RCC 7860 (cell line): ENCODE data around the gene TRIP10.
A peak's percentile ranks its signal among the peaks of the same experiment; 100 is the strongest.
"Not testable (repeated sequence)": the region's sequence is repeated elsewhere in the genome, so short reads cannot be mapped to it uniquely, and the experiment has no call there.

Experiments
- DNase-seq: peaks from one replicate; pipeline ENCODE4 v3.0.0-alpha.2; 2015; ENCODE audit warnings: low spot score
- FAIRE-seq: peaks from 2 replicates; lab custom pipeline; 2012; peaks lifted over from hg19 to GRCh38; lab: Jason Lieb, UNC

The TRIP10 gene, protein sequence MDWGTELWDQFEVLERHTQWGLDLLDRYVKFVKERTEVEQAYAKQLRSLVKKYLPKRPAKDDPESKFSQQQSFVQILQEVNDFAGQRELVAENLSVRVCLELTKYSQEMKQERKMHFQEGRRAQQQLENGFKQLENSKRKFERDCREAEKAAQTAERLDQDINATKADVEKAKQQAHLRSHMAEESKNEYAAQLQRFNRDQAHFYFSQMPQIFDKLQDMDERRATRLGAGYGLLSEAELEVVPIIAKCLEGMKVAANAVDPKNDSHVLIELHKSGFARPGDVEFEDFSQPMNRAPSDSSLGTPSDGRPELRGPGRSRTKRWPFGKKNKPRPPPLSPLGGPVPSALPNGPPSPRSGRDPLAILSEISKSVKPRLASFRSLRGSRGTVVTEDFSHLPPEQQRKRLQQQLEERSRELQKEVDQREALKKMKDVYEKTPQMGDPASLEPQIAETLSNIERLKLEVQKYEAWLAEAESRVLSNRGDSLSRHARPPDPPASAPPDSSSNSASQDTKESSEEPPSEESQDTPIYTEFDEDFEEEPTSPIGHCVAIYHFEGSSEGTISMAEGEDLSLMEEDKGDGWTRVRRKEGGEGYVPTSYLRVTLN

DNA sequence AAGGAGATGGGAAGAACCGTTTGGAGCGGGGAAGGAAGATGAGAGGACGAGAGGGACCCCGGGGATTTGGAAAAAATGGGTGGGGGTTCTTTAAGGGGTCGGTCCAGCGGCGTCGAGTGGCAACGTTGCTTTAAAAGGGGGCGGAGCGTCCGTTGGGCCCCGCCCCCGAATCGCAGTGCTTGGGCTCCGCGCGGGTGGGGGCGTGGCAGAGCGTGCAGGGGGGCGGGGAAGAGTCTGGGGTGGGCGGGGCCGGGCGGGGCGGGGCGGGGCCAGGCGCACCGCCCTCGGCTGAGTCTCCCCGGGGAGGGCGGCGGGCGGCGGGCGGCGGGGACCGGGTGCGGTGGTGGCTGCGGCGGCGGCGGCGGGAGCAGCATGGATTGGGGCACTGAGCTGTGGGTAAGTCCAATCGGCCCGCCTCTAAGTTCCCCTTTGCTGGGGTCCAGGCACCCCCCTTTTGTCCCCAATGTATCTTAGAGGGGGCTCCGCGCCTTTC is at the start of gene TRIP10:
TRIP10 (plus strand) TSS at position 291 of the 493 bp plus-strand sequence; CDS start at position 373, 82 bp downstream.
- FAIRE-seq, result no peak
- peak; percentile 57 for DNase-seq

DNA sequence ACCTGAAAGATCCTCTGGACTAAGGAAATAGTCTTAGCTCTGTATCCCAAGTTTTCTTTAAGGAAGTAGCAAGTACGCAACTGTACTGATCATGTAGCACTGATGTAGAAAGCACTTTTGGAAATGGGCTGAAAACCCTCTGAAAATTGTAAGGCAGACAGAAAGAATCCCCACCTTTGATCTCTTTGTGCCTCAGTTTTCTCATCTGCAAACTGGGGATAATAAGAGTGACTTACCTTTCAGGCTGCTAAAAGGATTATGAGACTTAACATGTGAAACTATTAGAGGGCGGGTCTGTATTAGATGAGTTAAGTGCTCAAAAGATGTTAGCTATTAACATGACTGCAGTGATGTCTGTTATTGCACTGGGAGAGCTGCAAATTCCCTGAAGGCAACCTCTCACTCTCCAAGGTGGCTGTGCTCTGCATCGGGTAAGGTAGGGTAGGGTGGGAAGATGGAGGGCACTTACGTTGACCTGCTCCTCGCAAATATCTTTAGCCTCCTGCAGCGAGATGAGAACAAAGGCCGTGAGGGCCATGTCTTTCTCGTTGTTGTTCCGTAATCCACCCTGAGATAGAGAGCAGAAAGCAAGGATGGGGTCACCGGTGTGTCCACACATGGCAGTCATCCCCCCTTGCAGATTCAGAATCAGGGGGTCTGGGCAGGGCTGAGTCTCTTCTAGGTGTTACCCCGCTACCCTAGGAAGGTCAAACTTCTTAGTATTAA is 49.2 kb upstream of the TRIP10 start:
- DNase-seq, result no peak

GRCh38 chr19:6691342-6691741 is 48.1 kb upstream of the TRIP10 start:
- DNase-seq (no peak), FAIRE-seq (no peak)

More for the DNA sequence above, 49.2 kb upstream of the TRIP10 start:
- FAIRE-seq, result no peak

GRCh38 chr19:6692027-6692426 is 47.5 kb upstream of the TRIP10 start:
- FAIRE-seq (no peak), DNase-seq (no peak)

DNA sequence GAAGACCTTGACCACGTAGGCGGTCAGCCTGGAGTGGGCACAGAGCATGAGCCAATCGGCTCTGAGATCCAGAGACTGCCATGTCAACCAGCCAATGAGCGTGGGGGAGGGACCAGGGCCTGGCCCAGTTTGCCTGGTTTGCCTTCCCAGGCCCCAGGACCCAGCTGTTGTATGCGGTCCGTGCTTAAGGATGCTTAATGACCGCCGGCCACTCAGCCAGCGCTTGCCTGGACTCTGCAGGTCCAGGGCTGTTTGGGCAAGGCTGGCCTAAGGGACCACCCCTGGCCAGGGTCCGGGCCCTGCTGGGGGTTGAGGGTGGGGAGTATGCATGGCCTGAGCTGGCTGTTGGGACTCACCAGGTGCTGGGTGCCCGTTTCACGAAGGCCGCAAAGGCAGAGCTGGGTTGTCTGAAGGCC is 46.4 kb upstream of the TRIP10 start:
- DNase-seq (no peak), FAIRE-seq (no peak)

DNA sequence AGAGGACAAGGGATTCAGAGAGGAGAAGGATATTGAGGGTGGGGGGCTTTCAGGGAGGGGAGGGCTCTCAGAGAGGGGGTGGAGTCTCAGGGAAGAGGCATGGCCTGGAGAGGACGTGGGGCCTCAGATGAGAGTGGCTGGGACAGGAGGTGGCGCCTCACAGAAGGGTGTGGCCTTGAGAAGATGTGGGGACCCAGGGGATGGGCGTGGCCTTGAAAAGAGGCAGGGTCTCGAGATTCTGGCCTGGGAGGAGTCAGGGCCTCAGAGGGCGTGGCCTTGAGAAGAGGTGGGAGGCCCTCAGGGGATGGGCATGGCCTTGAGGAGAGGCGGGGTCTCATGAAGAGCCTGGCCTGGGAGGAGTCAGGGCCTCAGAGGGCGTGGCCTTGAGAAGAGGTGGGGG is 45.8 kb upstream of the TRIP10 start:
- FAIRE-seq (no peak), DNase-seq (no peak)

GRCh38 chr19:6694147-6694815 is 45.2 kb upstream of the TRIP10 start:
- FAIRE-seq (no peak), DNase-seq (no peak)

DNA sequence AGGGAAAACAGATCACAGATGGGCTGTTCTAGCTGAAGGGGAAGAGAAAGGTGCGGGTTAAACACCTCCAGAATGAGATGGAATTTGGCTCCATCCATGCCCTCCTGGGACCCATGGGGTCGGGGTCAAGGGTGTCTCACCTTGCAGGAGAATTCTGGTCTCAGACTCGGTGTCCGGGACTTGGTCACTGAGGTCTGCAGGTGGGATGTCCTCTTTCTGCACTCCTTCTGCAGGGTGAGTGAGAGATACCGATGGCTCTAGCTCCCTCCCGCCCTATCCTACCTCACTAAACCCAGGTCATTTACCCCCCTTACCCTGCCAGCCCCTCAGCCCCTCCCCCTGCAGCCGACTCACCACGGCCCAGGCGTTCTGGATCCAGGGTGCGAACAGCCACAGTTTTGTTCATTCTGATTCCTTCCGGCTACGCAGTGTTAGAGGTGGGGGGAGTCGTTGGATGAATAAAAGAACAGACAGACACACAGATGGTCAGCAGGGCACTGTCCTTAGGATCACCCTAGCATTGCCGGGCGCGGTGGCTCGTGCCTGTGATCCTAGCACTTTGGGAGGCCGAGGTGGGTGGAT is 43.1 kb upstream of the TRIP10 start:
- no peak for DNase-seq
- no peak for FAIRE-seq

GRCh38 chr19:6697291-6697690 is 42.2 kb upstream of the TRIP10 start:
- FAIRE-seq (no peak), DNase-seq (no peak)

- DNase-seq (no peak), FAIRE-seq (peak; percentile 94)
These were observed 39.5 kb upstream of the TRIP10 start for GRCh38 chr19:6699935-6700334.

GRCh38 chr19:6700586-6701316 is 38.7 kb upstream of the TRIP10 start:
- DNase-seq (no peak), FAIRE-seq (no peak)

DNA sequence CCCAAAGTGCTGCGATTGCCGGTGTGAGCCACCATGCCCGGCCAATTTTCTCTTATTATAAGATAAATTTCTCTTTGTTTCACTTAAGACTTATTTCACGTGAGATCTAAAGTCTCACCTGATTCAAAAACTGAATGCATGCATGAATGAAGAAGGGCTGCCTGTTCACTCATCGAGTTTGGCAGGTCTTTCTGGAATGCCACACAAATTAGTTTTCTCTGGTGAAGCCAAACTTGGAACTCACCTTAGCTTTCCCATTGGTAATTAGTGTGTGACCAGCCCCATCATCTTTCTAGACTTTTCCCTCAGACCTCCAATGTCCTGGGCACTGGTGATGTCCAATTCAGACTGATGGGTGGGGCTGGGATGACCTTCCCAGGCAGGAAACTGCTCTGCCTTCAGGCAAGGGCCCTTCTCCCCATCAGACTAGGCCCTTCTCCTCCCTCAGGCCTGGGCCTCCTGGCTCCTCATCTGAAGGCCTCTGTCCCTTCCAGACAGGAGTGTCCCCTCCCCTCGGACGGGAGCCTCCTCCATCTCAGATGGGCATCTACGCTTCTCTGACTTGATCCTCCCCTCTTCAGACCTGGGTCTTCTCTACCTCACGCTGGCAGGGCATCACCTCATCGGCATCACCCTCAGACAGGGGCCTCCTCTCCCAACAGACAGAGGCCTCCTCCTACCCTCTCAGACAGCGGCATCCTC is 33.4 kb upstream of the TRIP10 start:
- FAIRE-seq (no peak), DNase-seq (no peak)

DNA sequence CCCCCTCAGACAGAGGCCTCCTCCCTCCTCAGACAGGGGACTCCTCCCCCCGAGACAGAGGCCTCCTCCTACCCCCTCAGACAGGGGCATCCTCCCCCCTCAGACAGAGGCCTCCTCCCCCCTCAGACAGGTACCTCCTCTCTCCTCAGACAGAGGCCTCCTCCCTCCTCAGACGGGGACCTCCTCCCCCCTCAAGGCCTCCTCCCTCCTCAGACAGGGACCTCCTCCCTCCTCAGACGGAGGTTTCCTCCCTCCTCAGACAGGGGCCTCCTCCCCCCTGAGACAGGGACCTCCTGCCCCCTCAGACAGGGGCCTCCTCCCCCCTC is 32.9 kb upstream of the TRIP10 start:
- no peak for FAIRE-seq
- DNase-seq, result no peak

DNA sequence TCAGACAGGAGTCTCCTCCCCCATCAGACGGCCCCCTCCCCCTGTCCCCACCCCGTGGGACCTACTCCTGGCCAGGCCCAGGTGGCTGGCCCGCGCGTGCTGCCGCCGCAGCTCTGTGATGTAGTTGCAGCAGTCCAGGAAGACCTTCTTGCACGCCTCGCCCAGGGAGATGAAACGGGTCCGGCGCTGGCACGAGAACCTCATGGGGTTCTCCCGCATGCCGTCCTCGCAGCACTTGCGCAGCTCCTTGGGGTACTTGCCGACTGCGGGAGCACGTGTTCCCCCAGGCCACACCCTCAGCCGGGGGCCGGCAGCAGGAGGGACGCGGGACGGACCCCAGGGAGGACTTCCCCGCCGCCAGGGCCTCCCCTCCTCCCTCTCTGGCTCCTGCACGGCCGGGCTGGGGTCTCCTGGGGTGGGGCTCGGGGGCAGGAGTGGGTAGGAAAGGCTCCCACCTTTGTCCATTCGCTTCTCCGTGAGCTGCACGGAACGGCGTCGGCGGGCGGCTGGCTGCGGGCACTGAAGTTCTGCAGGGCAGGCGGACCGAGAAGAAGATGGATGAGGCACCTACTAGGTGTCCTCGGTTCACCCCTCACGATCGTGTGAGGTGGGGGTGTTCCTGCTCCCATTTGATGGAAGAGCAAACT is 32.3 kb upstream of the TRIP10 start:
- DNase-seq, result no peak
- FAIRE-seq, result no peak

DNA sequence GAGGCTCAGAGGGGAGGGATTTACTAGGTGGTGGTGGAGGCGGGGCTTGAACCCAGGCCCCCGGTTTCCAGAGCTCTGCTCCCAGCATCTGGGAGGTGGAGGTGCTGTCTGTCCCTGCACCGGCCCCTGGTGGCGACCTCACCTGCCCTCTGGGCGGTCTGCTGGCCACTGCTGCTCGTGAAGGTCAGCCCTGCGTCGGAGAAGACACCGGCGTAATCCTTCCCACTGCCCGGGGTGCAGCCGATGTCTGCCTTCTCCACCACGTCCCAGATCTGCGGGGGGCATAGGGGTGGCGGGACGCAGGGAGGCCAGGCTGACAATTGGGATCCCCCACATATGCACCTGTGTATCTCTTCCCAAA is 31.8 kb upstream of the TRIP10 start:
- FAIRE-seq (no peak), DNase-seq (no peak)

DNA sequence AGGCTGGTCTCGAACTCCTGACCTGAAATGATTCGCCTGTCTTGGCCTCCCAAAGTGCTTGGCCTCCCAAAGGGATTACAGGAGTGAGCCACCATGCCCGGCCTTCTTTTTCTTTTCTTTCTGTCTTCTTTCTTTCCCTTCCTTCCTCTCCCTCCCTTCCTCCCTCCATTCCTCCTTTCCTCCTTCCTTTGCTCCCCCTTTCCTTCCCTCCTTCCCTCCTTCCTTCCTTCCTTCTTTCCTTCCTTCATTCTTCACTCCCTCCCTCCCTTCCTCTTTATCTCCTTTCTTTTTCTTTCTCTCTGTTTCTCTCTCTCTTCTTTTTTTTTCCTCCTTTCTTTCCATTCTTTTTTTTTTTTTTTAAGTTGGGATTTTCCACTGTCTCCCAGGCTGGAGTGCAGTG is 31.1 kb upstream of the TRIP10 start:
- DNase-seq (no peak), FAIRE-seq (no peak)

DNA sequence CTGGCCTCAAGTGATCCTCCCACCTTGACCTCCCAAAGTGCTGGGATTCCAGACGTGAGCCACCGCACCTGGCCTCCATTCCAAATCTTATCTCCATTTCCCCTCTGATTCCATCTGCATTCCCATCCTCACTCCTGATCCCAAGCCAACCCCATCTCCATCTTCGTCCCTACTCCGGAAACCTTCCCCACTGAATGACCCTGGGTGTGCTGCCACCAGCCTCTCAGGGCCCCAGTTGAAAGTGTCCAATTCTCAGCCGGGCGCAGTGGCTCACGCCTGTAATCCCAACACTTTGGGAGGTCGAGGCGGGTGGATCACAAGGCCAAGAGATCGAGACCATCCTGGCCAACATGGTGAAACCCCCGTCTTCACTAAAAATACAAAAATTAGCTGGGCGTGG is 30.6 kb upstream of the TRIP10 start:
- not testable (repeated sequence) for FAIRE-seq, DNase-seq

GRCh38 chr19:6709549-6709948 is 29.9 kb upstream of the TRIP10 start:
- no peak for DNase-seq
- FAIRE-seq, result no peak
